Activated naive CD8-positive, alpha-beta T cell treated with anti-CD3 and anti-CD28 coated beads, Interleukin-2, amount 50 U/mL, for 16 hours (primary cell): ENCODE measurements around the gene DDX25.
"Not testable (repeated sequence)": the region's sequence is repeated elsewhere in the genome, so short reads cannot be mapped to it uniquely, and the experiment has no call there.

Source experiments
- DNase-seq: peaks from one replicate; pipeline ENCODE4 v3.0.0-alpha.2; 2020; ENCODE audit warnings: low read depth, low spot score

DDX25 gene

DNA sequence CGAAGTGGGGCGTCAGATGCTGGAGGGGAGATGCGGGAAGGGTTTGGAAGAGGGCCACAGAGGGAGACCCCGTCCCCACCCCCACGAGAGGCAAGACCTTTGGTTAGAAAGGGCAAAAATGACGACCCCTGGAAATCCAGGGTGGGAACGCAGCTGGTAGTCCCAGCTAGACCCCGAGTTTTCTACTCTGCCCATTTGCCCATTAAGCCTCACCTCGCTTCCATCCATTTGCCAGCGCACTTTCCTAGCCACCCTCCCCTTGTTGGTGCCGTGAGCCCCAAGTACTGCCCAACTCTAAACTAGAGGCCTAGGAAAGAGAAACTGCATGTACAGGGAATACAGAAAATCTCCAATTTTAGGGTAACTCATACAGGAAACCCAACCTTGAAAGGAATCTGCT, 370 bp downstream of the DDX25 start:
- no peak for DNase-seq

DNA sequence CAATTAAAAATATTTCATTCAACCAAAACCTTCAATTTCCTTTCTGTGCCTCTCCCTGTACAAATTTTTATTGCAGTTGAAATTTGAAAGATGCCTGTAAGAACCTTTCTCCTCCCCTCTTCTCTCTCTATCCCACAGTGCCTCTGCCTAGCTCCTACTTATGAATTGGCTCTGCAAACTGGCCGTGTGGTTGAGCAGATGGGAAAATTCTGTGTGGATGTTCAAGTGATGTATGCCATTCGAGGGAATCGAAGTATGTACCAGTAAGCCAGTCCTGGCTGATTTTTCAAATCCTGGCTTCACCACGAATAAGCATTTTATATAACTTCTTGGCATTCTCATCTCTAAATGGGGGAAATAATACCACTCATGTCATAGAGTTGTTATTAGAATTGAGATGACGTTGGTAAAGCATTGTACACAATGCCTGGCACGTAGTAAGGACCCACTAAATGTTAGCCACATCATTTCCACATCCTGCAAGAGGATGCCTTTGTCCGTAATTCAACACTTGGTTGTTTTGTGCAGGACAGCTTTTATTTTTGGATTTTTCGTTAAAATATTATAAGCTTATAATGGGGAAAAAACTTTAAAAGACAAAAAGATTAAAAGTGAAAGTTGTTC, 6.0 kb downstream of the DDX25 start:
- DNase-seq = no peak

DNA sequence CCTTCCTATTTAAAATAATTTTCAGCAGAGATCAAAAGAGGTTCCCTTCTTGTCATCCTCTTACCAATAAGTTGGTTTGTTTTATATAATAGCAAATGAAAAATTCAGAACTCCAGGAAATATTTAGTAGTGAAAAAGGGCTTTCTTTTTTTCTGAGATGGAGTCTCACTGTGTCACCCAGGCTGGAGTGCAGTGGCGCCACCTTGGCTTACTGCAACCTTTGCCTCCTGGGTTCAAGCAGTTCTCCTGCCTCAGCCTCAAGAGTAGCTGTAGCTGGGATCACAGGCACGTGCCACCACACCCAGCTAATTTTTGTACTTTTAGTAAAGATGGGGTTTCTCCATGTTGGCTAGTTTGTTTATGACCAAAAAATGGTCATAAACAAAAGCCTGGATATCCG, 10.3 kb downstream of the DDX25 start:
- DNase-seq = not testable (repeated sequence)

DNA sequence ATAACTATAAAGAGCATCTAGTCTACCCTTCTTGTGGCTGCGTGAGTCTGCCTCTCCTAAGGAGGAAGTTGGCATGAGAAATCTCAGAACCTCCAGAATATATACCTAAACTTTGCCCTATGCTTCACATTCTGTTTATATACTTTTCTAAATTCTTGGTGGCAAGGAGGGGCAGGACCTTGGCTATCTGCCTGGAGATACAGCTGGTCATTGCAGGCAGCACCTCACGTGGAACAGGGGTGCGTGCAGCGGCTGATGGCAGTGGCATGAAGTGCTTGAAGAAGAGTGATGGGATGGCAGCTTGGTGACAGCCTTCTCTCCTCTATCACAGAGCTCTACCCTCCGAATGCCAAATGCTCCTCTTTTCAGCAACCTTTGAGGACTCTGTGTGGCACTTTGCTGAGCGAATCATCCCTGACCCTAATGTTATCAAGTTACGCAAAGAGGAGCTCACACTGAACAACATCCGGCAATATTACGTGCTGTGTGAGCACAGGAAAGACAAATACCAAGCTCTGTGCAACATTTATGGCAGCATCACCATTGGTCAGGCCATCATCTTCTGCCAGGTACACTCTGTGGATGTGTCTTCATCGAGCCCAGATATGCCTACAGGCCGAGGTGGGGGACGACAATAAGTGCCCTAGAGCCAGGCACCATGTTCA, 12.5 kb downstream of the DDX25 start:
- no peak for DNase-seq

DNA sequence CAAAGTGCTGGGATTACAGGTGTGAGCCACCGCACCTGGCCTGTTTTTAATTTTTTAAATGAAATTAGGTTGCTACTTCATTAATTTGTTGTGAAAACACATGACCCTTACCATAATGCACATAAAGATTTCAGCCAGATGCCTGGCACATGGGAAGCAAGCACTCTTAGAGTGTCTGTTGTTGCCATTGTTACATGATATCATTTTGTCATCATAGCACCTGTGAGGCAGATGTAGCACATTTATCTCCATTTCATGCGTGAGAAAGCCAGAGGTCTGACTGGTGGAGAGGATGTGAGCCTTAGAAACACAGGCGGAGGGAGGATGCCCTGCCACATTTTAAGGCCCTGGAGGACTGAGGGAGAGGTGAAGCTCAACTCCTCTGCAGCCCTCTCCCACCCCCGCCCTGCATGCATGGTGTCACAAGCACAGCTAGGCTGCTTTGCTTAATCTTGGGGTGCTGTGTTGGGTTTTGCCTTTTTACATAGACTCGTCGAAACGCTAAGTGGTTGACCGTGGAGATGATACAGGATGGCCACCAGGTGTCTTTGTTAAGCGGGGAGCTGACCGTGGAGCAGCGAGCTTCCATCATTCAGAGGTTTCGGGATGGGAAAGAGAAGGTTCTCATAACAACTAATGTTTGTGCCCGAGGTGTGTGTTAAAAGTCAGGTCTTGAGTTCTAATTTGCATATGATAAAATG, 14.0 kb downstream of the DDX25 start:
- DNase-seq = no peak

DNA sequence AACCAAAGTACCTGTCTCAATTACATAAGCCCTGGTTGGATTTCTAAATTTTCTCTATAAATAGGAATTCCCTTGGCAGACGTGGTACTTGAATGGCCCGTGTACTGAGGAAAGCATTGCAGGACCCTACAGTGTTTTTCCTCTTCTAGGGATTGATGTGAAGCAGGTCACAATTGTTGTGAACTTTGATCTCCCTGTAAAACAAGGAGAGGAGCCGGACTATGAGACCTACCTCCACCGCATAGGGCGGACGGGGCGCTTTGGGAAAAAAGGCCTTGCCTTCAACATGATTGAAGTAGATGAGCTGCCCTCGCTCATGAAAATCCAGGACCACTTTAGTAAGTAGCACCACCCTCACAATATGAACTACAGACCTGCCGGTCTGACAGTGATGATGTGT, 16.7 kb downstream of the DDX25 start:
- DNase-seq = no peak

DNA sequence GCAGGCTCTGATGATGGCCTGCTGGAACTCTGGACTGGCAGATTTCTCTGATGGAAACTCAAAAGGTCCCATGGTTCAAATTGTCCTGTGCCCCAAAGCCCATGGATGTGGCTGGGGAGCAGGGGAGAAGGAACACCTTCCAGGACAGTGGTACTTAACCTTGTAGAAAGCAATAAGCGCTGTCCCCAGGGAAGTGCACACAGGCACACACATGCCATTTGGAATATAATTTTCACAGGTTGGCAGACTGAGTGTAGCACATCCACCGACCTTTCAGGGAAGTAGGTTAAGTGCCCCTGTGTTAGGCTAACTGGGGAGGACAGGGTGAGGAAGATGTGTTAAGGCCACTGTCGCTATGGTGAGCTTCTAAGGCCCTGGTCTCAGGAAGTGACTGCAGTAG, 17.8 kb downstream of the DDX25 start:
- no peak for DNase-seq

DNA sequence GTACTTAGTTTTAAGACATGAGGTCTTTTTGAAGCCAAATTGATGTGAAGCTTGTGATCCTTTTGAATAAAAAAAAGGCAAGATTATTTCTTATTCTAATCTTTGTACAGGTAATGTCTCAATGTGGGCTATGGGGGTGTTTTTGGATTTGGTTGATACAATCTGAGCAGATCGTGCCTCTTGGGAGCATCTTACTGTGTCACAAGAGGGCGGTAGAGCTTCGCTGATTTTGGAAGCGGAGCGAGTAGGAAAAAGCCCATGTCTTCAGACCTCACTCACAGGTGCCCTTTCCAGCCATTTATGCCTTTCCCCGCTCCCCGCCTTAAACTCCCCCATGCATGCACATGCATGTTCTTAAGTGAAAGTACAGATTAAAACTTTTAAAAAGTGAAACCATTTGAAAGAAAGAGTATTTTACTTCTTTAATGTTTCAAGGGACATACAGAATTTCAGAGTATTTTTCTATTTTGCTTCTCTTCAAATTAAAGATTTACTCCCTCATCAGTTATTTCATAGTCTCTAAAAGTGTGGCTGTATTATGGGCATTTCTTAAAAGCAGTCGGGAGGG, 18.8 kb downstream of the DDX25 start:
- no peak for DNase-seq

DNA sequence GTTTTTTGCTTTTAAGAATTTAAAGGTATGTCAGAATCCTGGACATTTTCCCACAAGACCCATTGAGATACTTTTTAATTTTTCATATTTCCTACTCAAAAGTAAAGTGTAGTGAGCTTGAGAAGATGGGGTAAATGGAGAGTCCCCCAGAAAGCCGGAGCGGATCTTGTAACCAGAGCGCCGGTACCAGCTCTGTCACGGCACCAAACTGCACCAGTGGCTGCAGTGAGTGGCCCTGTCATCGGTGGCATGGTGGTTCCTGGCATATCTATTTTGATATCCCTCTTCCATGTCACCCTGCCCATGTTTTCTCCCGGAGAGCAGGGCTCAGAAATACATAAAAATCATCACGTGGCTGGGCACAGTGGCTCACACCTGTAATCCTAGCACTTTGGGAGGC, 19.3 kb downstream of the DDX25 start:
- DNase-seq = no peak

DNA sequence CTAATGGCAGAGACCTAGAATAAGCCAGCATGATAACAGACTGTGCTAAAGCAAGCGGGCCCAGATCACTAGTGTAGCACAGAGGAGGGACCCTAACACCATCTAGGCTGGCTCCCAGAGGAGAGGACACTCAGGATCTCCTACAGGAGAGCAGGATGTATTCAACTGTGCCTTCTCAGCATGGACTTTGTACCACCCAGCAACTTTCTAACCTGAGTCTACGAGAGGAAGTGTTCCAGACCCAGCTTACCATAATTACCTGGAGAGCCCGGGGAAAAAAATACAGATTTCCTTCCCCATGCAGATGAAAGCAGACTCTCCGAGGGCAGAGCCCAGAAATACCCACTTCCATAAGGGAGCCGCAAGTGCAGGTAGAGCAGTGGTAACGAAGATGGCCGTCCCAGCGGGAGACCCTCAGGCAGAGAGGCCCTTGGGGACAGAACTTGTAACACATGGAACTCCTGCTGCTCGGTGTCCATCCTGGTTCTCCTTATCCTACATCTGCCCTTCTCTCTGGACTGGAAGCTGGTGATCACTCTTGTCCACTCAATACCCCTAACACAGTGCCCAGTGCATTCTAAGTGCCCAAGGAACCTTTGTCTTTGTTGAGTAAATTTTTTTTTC, 20.2 kb downstream of the DDX25 start:
- no peak for DNase-seq

DNA sequence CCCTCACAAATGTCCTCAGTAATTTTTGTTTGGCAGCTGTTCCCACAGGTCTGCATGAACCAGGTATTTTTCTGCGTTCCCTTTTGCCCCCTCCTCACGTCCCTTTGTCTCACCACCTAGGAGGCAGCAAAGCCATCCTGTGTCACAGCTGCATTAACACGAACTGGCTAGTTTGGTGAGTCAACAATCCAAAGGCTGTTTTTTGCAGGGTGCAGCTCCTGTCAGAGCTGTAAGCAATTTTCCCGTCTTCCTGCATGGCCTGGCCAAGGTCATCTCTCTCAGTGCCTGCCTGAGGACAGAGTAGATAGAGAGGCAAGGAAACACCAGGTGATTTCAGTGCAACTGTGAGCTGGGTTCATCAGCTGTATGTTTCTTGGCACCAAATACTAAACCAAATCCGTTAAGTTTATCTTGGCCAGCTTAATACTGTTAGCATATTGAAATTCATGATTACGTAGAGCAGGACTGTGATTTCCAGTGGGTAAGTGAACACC, 21.0 kb downstream of the DDX25 start:
- no peak for DNase-seq

DNA sequence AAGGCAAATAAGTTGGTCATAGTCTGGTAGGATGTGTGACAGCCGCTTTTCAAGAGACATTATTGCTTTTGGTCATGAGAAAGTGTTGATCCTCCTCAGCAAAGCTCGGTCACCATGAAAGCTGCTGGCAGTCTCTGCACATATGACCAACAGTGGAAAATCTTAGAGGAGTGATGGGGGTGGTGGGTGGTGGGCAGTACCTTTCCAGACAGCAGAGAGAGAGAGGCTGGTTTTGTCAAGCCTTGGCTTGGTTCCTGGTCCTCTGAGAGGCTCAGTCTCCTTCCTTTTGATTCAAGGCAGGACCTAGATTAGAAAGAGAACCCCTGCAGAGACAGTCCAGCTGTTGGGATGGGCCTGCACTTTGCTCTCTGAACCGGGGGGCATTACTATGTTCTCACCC, 21.5 kb downstream of the DDX25 start:
- no peak for DNase-seq

DNA sequence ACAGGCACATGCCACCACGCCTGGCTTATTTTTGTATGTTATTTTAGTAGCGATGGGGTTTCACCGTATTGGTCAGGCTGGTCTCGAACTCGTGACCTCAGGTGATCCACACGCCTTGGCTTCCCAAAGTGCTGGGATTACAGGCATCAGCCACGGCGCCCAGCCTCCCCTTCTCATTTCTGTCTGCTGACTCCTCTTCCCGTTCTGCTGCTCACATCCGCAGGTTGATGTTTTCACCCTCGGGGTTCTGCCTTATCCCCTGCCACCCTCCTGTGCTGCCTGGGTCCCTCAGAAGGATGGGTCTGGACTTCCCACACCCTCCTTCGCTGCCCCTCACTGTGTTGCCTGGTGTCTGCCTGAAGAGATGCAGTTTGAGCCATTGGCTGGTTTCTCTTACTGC, 22.4 kb downstream of the DDX25 start:
- no peak for DNase-seq

DNA sequence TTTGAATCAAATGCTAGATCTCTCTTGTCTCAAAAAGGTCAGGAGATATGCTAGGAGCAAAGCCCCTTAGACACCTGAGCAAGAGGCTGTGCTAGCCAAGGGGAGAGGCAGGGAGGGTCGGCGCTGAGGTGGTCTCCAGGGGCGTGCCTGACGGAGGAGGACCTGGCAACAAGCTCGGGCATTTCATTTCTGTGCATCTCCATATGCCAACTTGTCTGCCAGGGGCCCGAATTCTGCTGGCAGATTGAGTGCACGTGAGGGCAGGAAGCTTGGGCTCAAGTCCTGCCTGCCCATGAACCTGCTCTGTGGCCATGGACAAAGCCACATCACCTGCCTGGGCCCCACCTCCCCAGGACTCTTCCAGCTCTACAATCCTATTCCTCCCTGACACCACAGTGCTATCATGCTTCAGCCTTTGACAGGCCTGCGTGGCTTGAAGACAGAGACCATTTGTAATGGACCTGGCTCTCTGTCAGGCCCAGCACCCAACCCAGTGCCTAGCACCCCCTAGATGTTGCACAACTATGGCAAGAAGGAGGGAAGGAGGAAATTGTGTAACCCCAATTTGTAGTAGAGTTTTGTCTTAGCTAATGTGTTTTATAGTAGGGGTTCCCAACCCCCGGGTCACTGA, 25.3 kb downstream of the DDX25 start:
- no peak for DNase-seq

DNA sequence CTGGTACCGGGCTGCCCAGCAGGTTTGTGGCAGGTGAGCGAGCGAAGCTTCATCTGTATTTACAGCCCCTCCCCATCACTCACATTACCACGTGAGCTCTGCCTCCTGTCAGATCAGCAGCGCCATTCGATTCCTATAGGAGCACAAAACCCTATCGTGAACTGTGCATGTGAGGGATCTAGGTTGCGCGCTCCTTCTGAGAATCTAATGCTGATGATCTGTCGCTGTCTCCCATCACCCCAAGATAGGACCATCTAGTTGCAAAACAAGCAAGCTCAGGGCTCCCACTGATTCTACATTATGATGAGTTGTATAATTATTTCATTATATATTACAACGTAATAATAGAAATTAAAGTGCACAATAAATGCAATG, 25.8 kb downstream of the DDX25 start:
- no peak for DNase-seq

DNA sequence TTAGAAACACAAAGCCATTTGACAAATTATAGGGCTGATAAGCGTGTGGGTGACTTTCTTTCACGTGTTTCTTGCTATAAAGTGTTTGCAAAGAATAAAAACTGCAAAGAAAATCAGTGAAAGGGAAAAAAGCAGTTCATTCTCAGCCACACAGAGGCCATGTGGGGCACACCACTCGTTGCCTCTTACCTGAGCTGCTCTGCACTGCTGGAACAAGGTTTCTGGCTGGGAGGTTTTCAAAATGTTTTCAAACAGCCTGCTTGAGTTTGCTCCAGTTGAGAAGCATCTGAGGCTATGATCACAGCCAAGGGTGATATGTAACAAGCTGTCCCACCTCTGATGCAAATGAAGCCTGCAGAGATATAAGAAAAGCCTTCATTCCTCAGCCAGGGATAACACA, 26.8 kb downstream of the DDX25 start:
- no peak for DNase-seq

DNA sequence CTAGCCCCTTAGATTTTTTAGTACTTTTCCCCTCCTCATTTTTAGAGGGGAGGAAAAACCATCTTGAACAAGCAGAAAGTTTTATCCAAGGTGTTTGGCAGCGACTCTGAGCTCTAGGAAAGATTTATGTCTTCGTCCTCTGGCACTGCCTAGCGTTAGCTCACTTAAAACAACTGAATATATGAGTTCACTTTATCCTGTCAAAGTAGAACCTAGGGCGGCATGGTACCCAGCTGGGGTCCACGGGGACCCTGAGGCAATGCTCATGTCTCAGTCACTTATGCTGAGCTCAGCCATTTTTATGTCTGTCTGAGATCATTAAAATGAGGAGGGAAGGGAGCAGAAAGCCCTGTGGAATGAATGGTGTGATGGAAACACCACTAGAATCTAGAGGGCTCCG, 27.4 kb downstream of the DDX25 start:
- no peak for DNase-seq

DNA sequence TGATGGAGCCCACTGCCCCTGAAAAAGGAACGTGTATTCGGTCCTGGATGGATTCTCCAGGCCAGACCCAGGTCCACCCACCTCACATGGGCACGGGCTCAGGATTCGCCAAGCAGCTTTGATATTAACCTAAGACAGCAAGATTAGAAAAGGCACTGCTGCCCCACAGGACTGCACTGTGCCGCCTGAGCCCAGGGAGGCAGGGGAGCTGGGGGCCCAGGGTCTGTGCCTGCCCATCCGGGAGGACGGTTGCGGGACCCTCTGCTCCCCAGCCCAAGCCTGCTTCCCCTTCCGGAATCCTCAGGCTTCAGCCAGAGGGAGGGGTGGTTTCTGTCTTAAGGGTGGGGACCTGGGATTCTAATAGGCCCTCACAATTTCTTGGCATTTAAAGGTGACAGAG, 28.0 kb downstream of the DDX25 start:
- no peak for DNase-seq

DNA sequence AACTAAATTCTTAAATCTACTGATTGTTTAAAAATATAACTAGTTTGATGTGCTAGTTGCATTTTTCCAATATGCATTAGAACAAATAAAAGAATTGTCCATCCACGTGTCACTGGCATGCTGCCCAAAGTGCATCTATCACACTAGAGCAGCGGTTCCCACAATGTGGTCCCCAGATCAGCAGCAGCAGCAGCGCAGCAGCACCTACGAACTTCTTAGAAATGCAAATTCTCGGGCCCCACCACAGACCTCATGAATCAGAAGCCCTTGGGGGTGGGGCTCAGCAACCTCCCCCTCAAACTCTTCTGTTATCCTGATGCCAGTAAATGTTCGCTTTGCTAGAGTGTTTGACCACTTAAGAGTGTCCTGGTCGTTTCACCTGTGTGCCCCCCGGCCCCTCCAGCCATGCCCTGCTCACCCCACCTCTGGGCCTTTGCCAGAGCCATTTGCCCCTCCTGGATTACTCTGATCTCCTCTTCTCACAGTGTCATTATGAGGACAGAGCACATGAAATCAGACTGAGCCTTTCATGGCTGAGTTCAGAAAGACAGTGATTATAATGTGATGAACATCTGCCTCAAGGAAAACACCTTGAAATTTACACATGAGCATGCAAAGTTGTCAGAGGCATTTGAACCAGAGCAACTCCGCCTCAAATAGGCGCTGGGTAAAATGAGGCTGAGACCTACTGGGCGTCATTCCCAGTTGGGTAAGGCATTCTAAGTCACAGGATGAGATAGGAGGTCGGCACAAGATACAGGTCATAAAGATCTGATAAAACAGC, 28.9 kb downstream of the DDX25 start:
- DNase-seq = no peak

DNA sequence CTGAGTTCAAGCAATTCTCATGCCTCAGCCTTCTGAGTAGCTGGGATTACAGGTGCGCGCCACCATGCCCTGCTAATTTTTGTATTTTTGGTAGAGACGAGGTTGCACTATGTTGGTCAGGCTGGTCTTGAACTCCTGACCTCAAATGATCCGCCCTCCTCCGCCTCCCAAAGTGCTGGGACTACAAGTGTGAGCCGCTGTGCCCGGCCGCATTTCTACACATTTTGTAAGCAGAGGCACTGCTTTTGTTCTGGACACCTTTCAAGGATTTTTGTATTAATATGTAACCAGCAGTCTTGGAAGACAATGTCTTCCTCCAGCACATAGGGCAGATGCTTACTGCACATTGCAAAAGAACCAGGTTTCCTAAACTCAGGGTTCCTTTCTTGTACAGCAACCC, 30.2 kb downstream of the DDX25 start:
- no peak for DNase-seq

DNA sequence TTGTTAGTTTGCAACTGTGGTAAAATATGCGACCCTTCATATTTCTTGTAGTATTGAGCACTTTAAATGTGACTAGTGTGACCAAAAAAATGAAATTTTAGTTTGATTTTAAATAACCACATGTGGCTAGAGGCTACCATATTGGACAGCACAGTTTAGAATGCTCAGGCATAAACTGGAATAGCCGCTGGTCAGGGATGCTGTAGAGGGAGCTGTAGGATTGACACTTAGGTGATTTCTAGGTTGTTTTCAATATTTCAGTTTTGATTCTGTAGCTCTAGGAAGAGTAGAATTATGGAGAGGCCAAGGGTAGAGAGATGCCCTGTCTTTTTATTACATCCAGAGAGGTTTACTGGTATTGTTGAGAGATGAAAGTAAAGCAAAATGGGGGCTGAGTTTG, 30.7 kb downstream of the DDX25 start:
- DNase-seq = no peak
